ENCODE measurements around the gene CLCN5. TPM values are rescaled to one million over a fixed set of nuclear protein-coding genes. Genes with fewer than 3 reads are reported as not detected.
A peak's percentile ranks its signal among the peaks of the same experiment; 100 is the strongest.

CLCN5 gene
- total RNA-seq (ENCODE audit: low replicate concordance) = 21.8 and 36.4 TPM in 2 replicates
- long read RNA-seq, transcript CLCN5-204 (12 exons, 2,660 nt) = major isoform, 7 of 32 reads
- long read RNA-seq, partial matches to known transcripts = 12 of 32 reads
- long read RNA-seq, other reads (novel, unspliced or antisense) = 9 of 32 reads

DNA sequence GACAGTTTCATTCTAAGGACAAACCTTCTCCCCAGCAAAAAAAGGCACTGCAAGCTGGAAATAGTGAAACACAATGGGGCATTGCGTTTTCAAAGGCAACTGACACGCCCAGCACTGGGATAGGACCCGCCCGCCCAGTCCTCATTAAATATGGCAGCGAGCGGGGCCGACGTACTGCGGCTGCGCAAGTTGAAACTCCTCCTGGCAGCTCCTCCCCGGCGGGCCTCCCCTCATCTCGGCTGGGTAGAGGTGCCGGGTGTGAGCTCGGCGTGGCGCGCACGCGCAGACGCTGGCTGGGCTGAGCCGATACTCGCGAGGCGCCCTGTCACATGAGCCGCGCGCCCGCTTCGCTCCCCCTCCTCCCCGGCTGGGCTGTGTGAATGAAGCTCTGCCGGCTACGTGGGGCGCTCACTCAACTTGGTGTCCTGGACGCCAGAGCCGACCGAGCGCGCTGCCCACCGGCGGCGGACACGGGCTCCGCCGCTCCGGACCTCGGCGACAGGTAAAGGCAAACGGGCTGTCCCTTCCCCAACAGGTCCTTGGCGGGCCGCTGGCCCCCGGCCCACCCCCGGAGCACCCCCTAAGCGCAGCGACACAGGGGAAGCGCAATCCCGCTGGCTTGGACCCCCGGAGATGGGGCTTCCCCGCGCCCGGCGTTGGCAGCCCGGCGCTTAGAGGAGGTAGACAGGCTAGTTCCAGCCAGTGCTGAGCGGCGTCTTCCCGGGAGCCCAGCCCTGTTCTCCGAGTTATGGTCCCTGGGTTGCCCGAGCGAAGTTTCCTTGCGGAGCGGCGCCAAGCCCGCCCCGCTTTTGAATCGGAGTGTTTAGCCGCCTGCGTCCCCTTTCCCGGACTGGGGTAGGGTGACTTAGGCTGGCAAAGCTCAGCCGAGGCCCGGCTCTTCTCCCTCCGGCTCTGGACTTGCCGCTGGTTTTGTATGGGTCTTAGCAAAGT is at the start of gene CLCN5:
TSS of gene CLCN5 (plus strand) at position 306 of the 951 bp plus-strand sequence. CDS start 2,703 bp downstream, outside the sequence.
- peaks cover under 1% of the 10 kb centered on the region for H3K9me3 Mint-ChIP-seq
- TF ChIP-seq, protein P1, sequence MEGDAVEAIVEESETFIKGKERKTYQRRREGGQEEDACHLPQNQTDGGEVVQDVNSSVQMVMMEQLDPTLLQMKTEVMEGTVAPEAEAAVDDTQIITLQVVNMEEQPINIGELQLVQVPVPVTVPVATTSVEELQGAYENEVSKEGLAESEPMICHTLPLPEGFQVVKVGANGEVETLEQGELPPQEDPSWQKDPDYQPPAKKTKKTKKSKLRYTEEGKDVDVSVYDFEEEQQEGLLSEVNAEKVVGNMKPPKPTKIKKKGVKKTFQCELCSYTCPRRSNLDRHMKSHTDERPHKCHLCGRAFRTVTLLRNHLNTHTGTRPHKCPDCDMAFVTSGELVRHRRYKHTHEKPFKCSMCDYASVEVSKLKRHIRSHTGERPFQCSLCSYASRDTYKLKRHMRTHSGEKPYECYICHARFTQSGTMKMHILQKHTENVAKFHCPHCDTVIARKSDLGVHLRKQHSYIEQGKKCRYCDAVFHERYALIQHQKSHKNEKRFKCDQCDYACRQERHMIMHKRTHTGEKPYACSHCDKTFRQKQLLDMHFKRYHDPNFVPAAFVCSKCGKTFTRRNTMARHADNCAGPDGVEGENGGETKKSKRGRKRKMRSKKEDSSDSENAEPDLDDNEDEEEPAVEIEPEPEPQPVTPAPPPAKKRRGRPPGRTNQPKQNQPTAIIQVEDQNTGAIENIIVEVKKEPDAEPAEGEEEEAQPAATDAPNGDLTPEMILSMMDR (conservative IDR thresholded peaks at IDR 0.05) = no peak
- H3K27ac Mint-ChIP-seq = peak within 1 kb of the TSS; percentile 88
- peaks cover 7% of the 10 kb centered on the region for H3K4me1 Mint-ChIP-seq (ENCODE audit: unreplicated experiment)
- peak within 1 kb of the TSS; percentile 93 for H3K4me3 Mint-ChIP-seq
- H3K36me3 Mint-ChIP-seq = peaks cover 5% of the 10 kb centered on the region
- DNase-seq (ENCODE audit: extremely low spot score, unreplicated experiment) = peak; percentile 95
- no peaks in the 10 kb centered on the region for H3K27me3 Mint-ChIP-seq

DNA sequence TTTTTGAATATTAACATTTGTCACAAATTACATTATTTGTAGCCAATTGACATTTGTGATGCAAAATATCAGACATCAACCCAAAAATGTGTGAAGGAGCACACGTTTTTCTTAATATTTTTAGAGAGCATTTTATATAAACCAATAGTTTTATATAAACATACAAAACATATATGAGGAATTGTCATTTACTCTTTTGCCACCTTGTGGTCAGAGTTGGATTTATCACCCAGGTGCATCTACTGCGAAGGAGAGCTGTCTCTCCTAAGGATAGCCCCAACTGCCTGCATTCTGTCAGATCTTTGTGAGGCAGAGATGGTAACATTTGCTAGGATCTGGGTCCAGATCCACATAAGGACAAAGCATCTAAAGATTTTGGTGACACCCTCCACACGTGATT is 45.6 kb upstream of the CLCN5 start:
- DNase-seq (ENCODE audit: extremely low spot score, unreplicated experiment) = no peak
- Mint-ChIP-seq H3K9me3 (no peaks in the 10 kb centered on the region), H3K4me1 (ENCODE audit: unreplicated experiment) (peaks cover 4% of the 10 kb centered on the region), H3K27me3 (no peaks in the 10 kb centered on the region), H3K4me3 (peak overlapping the region; percentile 81), H3K36me3 (peaks cover 9% of the 10 kb centered on the region), H3K27ac (peak overlapping the region; percentile 72)
- TF ChIP-seq, protein P1 (conservative IDR thresholded peaks at IDR 0.05) = peak; percentile 76

DNA sequence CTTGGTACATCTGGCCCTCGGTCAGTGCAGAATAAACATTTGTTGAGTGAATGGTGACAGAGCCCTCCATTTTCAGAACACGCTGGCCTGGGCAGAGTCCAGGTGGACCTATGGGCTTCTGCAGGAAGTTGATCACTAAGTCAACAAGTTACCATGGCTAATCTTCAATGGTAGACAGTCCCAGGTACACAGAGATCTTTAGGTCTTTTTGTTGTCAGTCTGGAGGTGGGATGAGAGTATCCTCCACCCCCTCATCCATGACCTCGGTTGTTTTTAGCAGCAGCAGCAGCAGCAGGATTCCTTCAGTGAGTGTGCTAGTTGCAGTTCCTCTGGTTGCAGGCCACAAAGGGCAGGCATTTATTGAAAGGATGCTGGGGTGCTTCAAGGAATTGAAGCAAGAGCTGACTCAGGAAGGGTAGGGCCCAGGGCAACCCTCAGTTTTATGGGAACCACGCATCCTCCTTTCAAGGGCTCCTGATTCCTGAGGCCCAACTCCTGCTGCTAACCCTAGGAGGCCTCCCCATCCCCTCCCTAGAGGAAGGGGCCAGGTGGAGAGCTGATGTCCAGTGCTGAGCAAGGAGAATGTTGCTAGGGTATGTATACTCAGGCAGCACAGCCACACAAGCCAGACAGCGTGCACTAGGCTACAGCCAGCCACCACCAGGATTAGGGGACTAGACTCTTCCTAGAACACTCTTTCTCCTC is 44.8 kb upstream of the CLCN5 start:
- Mint-ChIP-seq H3K27me3 (no peaks in the 10 kb centered on the region), H3K4me3 (peak overlapping the region; percentile 9), H3K9me3 (no peaks in the 10 kb centered on the region), H3K36me3 (peaks cover 9% of the 10 kb centered on the region), H3K27ac (peak overlapping the region; percentile 72), H3K4me1 (ENCODE audit: unreplicated experiment) (peaks cover 4% of the 10 kb centered on the region)
- TF ChIP-seq, protein P1 (conservative IDR thresholded peaks at IDR 0.05) = no peak
- DNase-seq (ENCODE audit: extremely low spot score, unreplicated experiment) = no peak

DNA sequence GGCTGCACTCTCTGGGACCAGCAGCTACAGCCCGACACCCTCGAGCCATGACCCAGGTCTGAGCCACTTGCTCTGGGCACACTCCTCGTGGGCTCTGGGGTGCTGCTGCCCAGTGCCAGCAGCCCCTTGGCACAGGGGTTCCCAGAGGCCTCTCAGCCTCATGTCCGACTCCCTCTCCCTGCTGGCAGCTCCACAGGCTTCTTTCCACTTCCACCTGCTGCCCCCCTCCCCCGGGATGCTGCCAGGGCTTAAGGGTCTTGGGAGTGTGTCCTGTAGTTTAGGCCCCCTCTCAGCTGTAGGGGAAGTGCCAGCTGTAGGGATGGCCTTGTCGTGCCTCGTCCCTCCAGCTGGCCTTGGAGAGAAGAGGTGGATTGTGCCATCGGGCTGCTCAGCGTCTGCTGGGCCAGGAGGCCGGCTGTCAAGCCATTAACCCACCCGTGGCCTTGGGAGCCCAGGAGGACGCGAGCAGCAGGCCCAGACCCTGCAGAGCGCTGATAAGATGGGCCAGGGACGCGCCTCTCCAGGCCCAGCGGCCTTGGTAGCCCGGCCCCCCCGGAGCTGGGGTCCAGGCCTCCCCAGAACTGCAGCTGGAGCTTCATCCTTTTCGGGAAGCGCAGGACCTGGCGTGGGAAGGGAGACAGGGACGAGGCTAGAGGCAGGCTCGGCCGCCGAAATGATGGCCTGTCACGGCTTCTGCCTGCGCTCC is 44.1 kb upstream of the CLCN5 start:
- no peaks in the 10 kb centered on the region for H3K9me3 Mint-ChIP-seq

More for the DNA sequence above, 44.1 kb upstream of the CLCN5 start:
- H3K4me1 Mint-ChIP-seq (ENCODE audit: unreplicated experiment) = peaks cover 4% of the 10 kb centered on the region
- TF ChIP-seq, protein P1 (conservative IDR thresholded peaks at IDR 0.05) = no peak
- peaks cover 9% of the 10 kb centered on the region for H3K36me3 Mint-ChIP-seq
- DNase-seq (ENCODE audit: extremely low spot score, unreplicated experiment) = no peak
- H3K27me3 Mint-ChIP-seq = no peaks in the 10 kb centered on the region
- peak overlapping the region; percentile 82 for H3K27ac Mint-ChIP-seq
- peak overlapping the region; percentile 88 for H3K4me3 Mint-ChIP-seq
